GM18951 (cell line): ENCODE data around the gene DSCAML1.

ENCODE experiments used
- POLR2A ChIP-seq: IDR thresholded peaks from 4 replicates; pipeline ENCODE4 v1.6.1; 2011; ENCODE audit warnings: mild to moderate bottlenecking; ENCODE audit not compliant: insufficient read length, insufficient read depth; ENCODE audit errors: extremely low read depth
- in situ Hi-C: fragments of 300-500 bp; cut with MboI; formaldehyde crosslinking; loops from one replicate; pipeline ENCODE4 v1.12.0; 2022; ENCODE audit warnings: low sequenced_read_pairs, mixed read lengths, inconsistent platforms; ENCODE audit not compliant: unreplicated experiment

DSCAML1 gene

GRCh38 chr11:117720061-117720511 lies 76.9 kb downstream of the DSCAML1 start:
- TF ChIP-seq POLR2A = no peak
- in situ Hi-C loops = no loop called here

GRCh38 chr11:117719480-117719879 lies 77.5 kb downstream of the DSCAML1 start:
- in situ Hi-C loops = no loop called here
- no peak for TF ChIP-seq POLR2A

DNA sequence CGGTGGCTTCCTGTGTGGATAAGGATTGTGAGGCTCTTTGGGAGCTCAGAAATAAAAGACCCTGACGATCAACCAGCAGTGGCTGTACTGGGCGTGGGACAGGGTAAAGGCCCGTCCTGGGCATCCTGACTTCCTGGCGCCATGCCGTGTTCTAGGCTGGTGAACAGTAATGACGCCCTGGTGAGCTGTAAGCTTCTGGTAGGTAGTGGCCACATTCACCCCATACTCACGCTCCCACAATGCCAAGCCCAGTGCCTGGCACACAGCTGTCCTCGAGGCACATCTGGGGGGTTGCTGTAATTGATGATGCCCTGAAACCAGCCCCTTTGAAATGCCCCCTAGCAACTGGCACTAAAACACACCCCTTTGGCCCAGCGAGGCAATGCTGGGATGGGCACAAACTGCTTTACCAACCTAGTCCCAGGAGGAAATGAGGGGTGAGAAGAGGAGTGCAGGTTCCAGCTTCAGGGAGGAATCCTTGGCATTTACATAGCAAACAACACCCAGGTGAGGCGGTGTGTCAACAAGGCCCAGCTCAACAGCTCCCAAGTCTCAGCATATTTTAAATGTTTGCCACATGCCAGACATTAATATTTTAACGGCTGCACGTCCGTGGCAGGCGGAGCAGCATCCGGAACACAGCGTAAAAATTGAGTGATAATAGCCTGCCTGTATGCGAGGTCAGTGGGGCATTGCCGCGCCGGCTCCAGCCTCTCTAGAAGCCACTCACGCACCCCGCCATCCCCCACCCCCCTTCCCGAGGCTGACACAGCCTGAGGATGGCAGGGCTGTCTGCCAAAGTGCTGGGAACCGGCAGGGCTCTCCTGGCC lies 79.3 kb downstream of the DSCAML1 start:
- no peak for TF ChIP-seq POLR2A
- in situ Hi-C loops = no loop called here

DNA sequence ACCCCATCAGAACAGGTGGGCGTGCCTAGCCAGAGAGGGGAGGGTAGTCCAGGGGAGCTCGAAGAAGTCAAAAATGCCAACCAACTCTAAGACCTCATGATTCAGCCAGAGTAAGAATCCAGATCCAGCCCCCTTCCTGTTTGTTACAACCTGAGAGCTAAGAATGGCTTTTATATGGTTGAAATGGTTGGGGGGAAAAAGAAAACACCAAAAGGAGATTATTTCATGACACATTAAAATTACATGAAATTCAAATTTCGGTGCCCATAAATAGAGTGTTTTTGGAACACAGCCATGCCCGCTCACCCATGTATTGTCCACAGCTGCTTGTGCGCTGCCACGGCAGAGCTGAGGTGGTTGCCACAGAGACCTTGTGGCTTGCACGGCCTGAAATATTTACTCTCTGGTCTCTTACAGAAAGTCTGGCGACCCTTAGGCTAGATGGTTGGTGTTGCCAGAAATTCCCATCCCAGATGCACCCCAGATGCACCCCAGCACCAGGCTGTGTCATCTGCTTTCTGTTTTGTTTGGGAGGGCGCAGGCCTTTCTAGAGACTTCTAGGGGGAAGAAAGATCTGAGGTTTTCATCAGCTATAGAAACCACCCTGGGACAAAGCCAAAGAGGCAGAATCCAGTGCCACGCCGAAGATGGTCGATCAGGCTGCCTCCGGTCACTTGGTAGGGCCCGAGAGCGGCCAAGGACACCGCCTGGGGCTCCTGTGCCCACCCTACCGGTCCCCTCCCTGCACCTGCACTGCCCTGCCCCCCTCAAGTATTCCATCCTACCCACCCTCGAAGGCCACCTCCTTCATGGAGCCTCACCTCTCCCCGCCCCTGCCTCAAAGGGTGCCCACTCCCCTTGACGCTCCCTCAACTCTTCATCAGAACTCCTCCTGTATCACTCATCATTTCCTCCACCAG lies 80.2 kb downstream of the DSCAML1 start:
- TF ChIP-seq POLR2A = no peak
- in situ Hi-C loops = no loop called here

- in situ Hi-C loops = no loop called here
- TF ChIP-seq POLR2A = no peak
These were observed 81.2 kb downstream of the DSCAML1 start for GRCh38 chr11:117715801-117716200.

GRCh38 chr11:117713538-117713991 lies 83.5 kb downstream of the DSCAML1 start:
- no peak for TF ChIP-seq POLR2A
- in situ Hi-C loops = no loop called here

GRCh38 chr11:117712530-117712929 lies 84.5 kb downstream of the DSCAML1 start:
- no peak for TF ChIP-seq POLR2A
- in situ Hi-C loops = no loop called here

GRCh38 chr11:117711331-117711730 lies 85.7 kb downstream of the DSCAML1 start:
- in situ Hi-C loops = no loop called here
- no peak for TF ChIP-seq POLR2A

DNA sequence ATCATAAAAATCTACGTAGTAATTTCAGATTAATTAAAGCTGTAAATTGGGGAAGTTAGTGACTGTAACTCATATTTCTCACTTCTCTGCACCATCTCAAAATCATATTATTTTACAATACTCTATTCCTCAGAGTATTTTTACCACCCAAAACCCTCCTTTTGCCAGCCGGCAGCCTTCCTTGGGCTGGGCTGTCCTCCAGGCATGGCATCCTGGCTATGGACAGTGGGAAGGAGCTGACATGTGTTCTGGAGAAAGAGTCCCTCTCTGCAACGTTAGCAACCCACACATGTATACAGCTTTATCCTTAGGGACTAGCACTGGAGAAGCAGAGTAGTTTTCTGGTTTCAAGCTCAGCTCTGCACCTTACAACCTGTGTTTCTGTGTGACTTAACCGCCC lies 86.8 kb downstream of the DSCAML1 start:
- in situ Hi-C loops = no loop called here
- no peak for TF ChIP-seq POLR2A

GRCh38 chr11:117706322-117706814 lies 90.6 kb downstream of the DSCAML1 start:
- in situ Hi-C loops = no loop called here
- no peak for TF ChIP-seq POLR2A

DNA sequence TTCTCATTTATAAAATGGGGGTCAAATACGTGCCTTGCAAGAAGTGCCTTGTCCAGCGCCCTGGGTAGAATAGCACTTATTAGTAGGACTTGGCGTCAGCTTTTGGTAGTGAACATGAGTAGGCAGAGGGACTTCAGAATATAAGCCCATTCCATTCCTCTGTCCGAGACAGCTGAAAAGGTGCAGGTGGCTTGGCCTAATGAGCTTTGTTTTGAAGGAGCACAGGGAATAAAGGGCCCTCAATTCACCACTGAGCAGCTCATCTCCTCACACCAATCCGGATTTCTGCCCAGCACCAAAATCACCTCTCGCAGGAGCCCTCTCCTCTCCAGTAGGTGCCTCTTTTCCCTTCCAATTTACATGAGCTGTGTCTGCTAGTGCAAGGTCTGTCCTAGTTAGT lies 91.2 kb downstream of the DSCAML1 start:
- in situ Hi-C loops = no loop called here
- TF ChIP-seq POLR2A = no peak

GRCh38 chr11:117704395-117705100 lies 92.5 kb downstream of the DSCAML1 start:
- in situ Hi-C loops = no loop called here
- TF ChIP-seq POLR2A = no peak
